Measurements from ENCODE around the gene SPRED2. TPM values are rescaled to one million over a fixed set of nuclear protein-coding genes. Genes with fewer than 3 reads are reported as not detected.

SPRED2 gene
- total RNA-seq, 2 experiments from 2014 or later, result 12.2 to 12.6 TPM

DNA sequence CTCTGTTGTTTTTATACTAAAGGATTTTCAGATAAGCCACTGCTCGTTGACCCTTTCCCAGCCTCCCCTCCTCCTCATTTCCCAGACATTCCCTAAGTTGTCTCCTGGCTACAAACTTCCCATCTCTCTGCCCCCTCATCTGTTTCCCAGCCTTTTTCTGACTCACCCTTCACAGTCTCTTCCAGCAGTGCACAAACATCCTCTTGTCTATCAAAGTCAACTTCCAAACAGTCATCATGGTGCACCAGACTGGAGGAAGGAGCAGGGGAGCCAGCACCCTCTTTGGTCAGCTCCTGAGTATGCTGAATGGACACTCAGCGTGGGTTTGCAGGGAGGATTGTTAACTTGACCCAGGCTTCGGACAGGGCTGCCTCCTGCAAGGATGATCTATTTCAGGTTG, 26.6 kb upstream of the SPRED2 start:
- Mint-ChIP-seq H3K4me3 (no peak overlapping the region), H3K4me1 (no peaks in the 10 kb centered on the region), H3K9me3 (no peaks in the 10 kb centered on the region), H3K27ac (no peak overlapping the region), H3K36me3 (ENCODE audit: low read depth) (no peaks in the 10 kb centered on the region), H3K27me3 (peaks cover 50% of the 10 kb centered on the region)
- POLR2A ChIA-PET, result no interaction called here
- DNase-seq, result no peak
- CTCF ChIA-PET, result no interaction called here

DNA sequence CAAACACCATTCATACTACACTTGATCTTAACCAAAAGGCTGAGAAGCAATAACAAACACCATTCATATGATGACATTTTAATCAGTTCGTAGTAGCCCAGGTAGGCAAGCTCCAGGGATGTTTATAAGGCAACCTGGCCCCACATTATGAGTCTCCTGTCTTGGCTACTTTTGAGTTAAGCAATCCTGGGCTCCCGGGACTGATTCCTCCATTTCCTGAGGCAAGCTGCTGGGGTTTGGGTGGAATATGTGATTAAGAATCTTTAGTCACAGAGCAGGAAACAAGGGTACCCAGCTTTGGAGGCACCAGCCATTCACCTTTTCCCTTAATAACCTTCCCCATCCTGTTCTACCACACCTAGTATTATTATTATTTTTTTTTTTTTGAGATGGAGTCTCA, 24.5 kb upstream of the SPRED2 start:
- H3K4me3 Mint-ChIP-seq, result no peak overlapping the region
- no peaks in the 10 kb centered on the region for H3K4me1 Mint-ChIP-seq
- no peaks in the 10 kb centered on the region for H3K36me3 Mint-ChIP-seq (ENCODE audit: low read depth)
- peaks cover 52% of the 10 kb centered on the region for H3K27me3 Mint-ChIP-seq
- DNase-seq, result no peak
- no peaks in the 10 kb centered on the region for H3K9me3 Mint-ChIP-seq
- POLR2A ChIA-PET, result no interaction called here
- no peak overlapping the region for H3K27ac Mint-ChIP-seq
- CTCF ChIA-PET, result no interaction called here

DNA sequence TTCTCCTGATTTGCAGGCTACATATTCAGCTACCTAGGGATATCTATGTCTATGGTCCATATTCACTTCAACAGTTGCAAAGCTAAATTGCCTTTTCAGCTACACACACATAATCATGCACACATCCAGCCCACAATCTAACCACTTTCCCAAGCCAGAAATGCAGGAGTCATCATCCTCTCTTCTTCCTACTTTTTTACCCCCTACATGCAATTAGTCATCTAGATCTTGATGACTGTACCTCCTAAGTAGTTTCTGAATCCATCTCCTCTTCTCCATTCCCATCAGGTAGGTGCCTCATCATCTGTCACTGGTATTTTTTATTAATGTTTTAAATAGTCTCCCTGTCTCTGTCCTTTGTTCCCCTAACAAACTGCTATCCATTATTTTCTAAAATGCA, 23.7 kb upstream of the SPRED2 start:
- H3K36me3 Mint-ChIP-seq (ENCODE audit: low read depth), result no peaks in the 10 kb centered on the region
- H3K27ac Mint-ChIP-seq, result no peak overlapping the region
- H3K9me3 Mint-ChIP-seq, result no peaks in the 10 kb centered on the region
- H3K27me3 Mint-ChIP-seq, result peaks cover 50% of the 10 kb centered on the region
- DNase-seq, result no peak
- no peaks in the 10 kb centered on the region for H3K4me1 Mint-ChIP-seq
- POLR2A ChIA-PET, result no interaction called here
- CTCF ChIA-PET, result no interaction called here
- H3K4me3 Mint-ChIP-seq, result no peak overlapping the region

DNA sequence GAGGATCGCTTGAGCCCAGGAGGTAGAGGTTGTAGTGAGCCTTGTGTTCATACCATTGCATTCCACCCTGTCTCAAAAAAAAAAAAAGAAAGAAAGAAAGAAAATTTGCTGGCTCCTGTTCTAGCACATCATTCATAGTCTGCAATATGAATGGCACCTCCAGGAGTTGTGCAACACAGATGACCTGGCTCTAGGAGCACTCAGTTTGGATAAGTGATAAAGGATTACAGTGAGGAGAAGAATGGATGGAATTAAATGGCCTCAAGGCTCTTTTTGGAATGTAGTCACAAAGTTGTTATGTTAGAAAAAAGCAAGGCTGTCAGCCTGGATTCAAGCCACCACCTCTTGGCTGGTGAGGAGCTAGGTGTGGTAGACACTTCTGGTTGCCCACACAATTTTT, 21.5 kb upstream of the SPRED2 start:
- no peaks in the 10 kb centered on the region for H3K36me3 Mint-ChIP-seq (ENCODE audit: low read depth)
- no peak for DNase-seq
- H3K27me3 Mint-ChIP-seq, result peaks cover 50% of the 10 kb centered on the region
- ChIA-PET CTCF (no interaction called here), POLR2A (no interaction called here)
- H3K27ac Mint-ChIP-seq, result no peak overlapping the region
- H3K4me3 Mint-ChIP-seq, result no peak overlapping the region
- no peaks in the 10 kb centered on the region for H3K4me1 Mint-ChIP-seq
- H3K9me3 Mint-ChIP-seq, result no peaks in the 10 kb centered on the region

DNA sequence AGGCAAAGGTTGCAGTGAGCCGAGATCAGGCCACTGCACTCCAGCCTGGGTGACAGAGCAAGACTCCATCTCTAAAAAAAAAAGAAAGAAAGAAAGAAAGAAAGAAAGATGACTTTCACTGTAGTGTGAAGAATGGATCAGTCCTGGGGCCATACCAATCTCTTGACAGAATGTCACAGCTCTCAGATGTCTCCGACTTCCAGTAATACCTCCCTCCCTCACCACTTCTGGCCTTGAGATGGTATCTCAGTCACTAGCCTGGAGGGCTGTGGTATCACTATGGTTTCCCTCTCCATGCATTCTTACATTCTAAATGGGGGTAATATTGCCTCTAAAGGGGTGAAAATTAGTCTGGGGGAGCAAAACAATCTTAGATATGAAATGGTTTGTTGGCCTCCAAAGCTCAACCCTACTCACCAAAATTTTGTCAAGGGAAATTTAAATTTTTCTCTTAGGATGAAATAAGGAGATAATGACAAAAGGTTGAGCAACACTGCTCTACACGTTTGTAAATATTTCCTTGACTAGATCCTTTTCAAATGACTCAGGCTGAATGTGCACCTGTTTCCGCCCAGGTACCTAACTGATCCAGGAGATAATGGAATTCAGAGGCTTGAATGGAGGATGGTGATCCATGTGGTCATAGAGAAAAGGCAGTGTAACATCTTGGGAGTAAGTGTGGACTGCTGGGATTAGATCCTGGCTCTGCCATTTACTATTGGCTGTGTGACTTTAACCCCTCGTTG, 19.9 kb upstream of the SPRED2 start:
- H3K27ac Mint-ChIP-seq, result no peak overlapping the region
- CTCF ChIA-PET, result no interaction called here
- no peaks in the 10 kb centered on the region for H3K9me3 Mint-ChIP-seq
- no peaks in the 10 kb centered on the region for H3K36me3 Mint-ChIP-seq (ENCODE audit: low read depth)
- H3K4me3 Mint-ChIP-seq, result no peak overlapping the region
- peaks cover 48% of the 10 kb centered on the region for H3K27me3 Mint-ChIP-seq
- H3K4me1 Mint-ChIP-seq, result no peaks in the 10 kb centered on the region
- DNase-seq, result no peak
- POLR2A ChIA-PET, result no interaction called here

DNA sequence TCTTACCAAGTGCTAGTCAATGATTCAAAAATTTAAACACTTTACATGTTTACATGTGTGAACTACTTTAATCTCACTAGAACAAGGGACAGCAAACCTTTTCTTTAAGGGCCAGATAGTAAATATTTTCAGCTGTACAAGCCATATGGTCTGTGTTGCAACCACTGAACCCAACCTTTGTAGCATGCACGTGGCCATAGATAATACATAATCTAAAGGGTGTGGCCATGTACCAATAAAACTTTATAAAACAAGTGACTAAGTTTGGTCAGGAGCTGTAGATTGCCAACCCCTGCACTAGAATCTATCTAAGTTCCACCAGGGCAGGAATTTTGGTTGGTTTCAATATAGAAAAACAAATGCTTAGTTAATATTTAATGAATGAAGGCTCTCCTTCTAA, 18.4 kb upstream of the SPRED2 start:
- Mint-ChIP-seq H3K9me3 (no peaks in the 10 kb centered on the region), H3K4me1 (no peaks in the 10 kb centered on the region), H3K27me3 (peaks cover 48% of the 10 kb centered on the region), H3K27ac (no peak overlapping the region), H3K4me3 (no peak overlapping the region), H3K36me3 (ENCODE audit: low read depth) (no peaks in the 10 kb centered on the region)
- no peak for DNase-seq
- CTCF ChIA-PET, result no interaction called here
- POLR2A ChIA-PET, result no interaction called here

DNA sequence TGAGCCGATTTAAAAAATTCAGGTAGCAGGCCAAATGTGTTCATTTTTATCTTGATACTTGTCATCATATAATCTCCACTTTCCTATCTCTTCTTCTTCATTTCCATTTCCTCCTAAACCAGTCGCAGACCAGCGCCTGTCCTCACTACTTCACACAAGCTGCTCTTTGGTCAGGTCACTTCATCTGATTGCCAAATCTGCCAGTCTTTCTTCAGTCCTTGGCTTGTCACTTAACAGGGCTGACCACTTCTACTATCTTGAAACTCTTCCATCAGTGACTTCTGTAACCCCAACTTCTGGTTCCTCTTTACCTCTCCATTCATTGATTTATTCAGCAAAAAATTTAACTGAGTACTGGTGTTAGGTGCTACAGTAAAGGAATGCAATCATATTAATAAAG, 18.0 kb upstream of the SPRED2 start:
- H3K36me3 Mint-ChIP-seq (ENCODE audit: low read depth), result no peaks in the 10 kb centered on the region
- H3K27ac Mint-ChIP-seq, result no peak overlapping the region
- H3K9me3 Mint-ChIP-seq, result no peaks in the 10 kb centered on the region
- ChIA-PET POLR2A (no interaction called here), CTCF (no interaction called here)
- no peak for DNase-seq
- H3K4me3 Mint-ChIP-seq, result no peak overlapping the region
- H3K27me3 Mint-ChIP-seq, result peaks cover 47% of the 10 kb centered on the region
- no peaks in the 10 kb centered on the region for H3K4me1 Mint-ChIP-seq

DNA sequence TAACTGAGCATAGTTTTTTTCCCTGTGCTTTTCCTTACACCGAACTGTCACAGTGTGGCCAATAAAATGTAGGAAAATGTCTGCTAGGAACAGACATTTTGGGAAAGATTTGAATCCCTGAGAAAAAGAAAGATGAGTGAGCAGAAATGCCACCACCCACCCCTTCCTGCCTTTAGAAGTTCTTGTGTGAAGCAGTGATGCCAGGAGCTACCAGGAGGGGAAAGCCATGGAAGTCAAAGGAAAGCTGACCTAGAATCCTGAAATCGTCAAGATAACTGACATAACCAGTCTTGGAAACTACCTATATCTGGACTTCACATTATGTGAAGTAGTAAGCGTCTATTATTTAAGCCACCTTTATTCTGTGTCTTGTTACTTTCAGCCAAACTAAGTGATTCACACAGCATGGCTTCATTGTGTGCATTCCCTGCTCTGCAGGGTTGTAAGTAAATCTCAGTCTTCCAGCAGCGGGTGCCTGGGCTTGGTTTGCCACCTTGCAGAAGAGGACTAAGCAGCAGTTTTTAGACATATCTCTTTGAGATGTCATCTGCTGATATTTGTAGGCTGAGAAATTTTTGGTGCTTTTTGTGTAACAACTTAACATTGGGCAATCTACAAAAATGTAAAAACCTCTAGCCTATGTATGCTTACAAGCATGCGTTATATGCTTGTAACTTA, 11.2 kb upstream of the SPRED2 start:
- peaks cover 42% of the 10 kb centered on the region for H3K27me3 Mint-ChIP-seq
- CTCF ChIA-PET, result no interaction called here
- peaks cover 3% of the 10 kb centered on the region for H3K4me1 Mint-ChIP-seq
- H3K9me3 Mint-ChIP-seq, result no peaks in the 10 kb centered on the region
- H3K36me3 Mint-ChIP-seq (ENCODE audit: low read depth), result no peaks in the 10 kb centered on the region
- POLR2A ChIA-PET, result no interaction called here
- no peak for DNase-seq
- H3K27ac Mint-ChIP-seq, result no peak overlapping the region
- no peak overlapping the region for H3K4me3 Mint-ChIP-seq

DNA sequence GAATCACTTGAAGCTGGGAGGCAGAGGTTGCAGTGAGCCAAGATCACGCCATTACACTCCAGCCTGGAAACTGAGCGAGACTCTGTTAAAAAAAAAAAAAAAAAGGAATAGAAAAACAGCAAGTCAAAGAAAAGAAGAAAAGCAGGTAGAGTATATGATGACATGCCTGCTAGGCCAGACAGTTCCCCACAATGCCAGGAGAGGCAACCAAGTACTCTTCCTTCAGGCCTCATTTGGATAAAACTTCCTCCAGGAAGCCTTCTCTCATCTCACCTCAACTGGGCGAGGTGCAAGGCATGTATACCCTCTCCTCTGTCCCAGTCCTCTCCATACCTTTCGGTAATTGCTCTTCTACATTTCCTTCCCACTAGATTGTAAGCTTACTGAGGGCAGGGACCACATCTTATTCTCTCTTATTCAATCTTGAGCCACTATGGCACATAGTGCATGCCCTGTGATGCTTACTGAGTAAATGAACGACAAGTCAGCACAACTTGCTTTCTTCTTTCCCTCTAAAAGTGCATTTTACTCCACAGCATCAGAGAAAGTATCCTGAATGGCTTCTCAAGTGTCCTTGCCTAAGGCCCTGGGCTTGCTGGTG, 10.1 kb upstream of the SPRED2 start:
- Mint-ChIP-seq H3K4me1 (peaks cover 3% of the 10 kb centered on the region), H3K4me3 (no peak overlapping the region), H3K27me3 (peaks cover 50% of the 10 kb centered on the region), H3K9me3 (no peaks in the 10 kb centered on the region), H3K27ac (no peak overlapping the region), H3K36me3 (ENCODE audit: low read depth) (no peaks in the 10 kb centered on the region)
- CTCF ChIA-PET, result no interaction called here
- POLR2A ChIA-PET, result no interaction called here
- no peak for DNase-seq

DNA sequence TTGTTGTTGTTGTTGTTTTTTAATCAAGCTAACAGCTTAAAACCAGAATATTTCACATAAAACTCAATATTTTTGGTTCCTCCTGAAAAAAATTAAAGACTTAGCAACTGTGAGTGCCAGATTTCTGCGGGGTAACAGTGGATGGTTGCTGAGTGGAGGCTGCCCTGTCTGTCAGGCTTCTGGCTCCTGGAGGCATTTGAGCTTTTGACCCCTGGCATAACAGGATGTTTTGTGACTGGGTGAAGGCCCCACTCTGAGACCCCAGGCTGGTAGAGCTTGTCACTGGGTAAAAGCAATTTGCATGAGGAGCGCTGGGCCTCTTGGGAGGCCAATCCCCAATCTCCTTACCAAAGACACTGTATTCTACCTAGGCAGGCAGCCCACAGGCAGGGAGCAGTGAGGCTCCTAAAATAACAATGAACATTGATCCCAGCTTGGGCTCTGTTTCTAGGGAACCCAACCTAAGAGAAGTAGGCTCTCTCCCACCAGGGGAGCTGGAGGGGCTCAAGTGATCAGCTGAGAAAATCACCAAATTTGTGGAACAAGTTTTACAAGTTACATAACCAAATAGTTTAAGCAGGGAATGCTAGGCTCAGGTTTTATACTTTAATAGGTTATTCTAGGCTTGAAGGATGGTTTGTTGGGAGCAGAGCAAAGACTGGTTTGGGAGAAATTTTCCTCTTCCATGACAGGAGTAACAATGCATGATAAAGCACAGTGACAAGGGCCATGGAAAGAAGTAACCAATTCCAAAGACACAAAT, 5.9 kb upstream of the SPRED2 start:
- Mint-ChIP-seq H3K4me3 (no peak overlapping the region), H3K27ac (no peak overlapping the region), H3K9me3 (no peaks in the 10 kb centered on the region), H3K4me1 (peaks cover 19% of the 10 kb centered on the region), H3K36me3 (ENCODE audit: low read depth) (no peaks in the 10 kb centered on the region), H3K27me3 (peaks cover 68% of the 10 kb centered on the region)
- POLR2A ChIA-PET, result interaction anchor here (1.1 to 4.3 kb wide), 2 partner anchors 81 to 211 kb away, joined by 3 to 14 read pairs; partner anchors contain the start of gene ACTR2
- DNase-seq, result no peak
- CTCF ChIA-PET, result no interaction called here

DNA sequence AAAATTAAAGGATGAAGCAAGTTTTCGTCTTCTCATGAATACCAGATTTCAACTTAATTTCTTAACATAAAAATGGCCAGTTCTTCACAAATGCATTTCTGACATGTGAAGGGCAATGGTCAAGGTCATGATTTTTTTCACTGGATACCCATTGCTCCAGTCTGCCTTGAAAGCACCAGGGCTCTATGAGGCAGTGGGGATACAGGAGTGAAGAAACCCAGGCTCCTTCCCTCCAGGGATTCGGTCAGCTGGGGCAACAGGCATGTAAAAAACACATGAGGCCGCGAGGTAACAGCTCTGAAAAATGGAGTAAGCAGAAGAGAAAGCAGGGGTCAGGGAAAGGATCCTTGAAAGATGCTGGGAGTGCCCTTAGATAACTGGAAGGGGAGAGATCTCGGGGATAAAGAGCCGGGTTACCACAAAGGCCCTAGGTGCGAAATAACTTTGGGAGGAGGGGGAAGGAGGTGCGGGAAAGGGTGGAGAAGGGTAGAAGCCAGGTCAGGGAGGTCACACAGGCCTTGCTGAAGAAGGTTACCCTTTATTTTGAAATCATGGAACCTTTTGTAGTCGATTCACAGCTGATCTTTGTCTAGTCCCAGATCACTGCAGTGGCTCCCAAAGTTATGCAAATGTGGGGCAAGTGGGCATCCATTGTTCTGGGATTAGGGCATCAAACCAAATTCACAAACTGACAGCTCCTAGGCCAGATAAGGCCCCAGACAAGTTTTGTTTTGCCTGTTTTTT, 5.2 kb upstream of the SPRED2 start:
- no peak overlapping the region for H3K27ac Mint-ChIP-seq
- peaks cover 22% of the 10 kb centered on the region for H3K4me1 Mint-ChIP-seq
- no peaks in the 10 kb centered on the region for H3K9me3 Mint-ChIP-seq
- H3K27me3 Mint-ChIP-seq, result peaks cover 61% of the 10 kb centered on the region
- H3K36me3 Mint-ChIP-seq (ENCODE audit: low read depth), result peaks cover under 1% of the 10 kb centered on the region
- ChIA-PET POLR2A (interaction anchor here (1.0 to 4.3 kb wide), 5 partner anchors 54 to 210 kb away, joined by 3 to 14 read pairs (median 4); partner anchors contain the start of gene ACTR2), CTCF (no interaction called here)
- no peak overlapping the region for H3K4me3 Mint-ChIP-seq
- no peak for DNase-seq

DNA sequence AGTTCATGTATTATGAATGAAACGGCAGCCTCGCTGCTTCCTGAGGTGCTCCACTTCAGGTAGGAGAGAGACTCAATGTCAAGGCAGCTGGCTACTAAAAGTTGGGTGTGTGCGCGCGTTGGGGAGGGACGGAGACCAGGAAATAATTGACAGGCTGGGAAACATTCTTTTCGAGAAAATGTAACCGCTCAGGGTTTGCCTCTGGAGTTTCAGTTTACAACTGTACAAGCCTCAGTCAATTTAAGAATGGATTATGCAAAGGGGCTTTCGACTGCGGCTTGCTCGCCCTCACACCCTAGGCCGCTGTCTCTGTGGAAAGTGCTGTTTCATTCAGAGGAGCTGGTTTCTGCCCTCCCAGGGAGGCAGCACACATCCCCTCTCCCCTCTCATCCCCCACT, 4.4 kb upstream of the SPRED2 start:
- Mint-ChIP-seq H3K4me3 (peak overlapping the region; percentile 95), H3K27ac (peak overlapping the region; percentile 13), H3K27me3 (peaks cover 57% of the 10 kb centered on the region), H3K4me1 (peaks cover 21% of the 10 kb centered on the region), H3K9me3 (no peaks in the 10 kb centered on the region), H3K36me3 (ENCODE audit: low read depth) (peaks cover 3% of the 10 kb centered on the region)
- CTCF ChIA-PET, result no interaction called here
- DNase-seq, result peak; percentile 36
- POLR2A ChIA-PET, result interaction anchor here (1.0 to 4.3 kb wide), 5 partner anchors 54 to 209 kb away, joined by 4 to 14 read pairs (median 9); partner anchors contain the start of gene ACTR2

All from activated CD4-positive, alpha-beta memory T cell treated with anti-CD3 and anti-CD28 coated beads, Interleukin-2, amount 10 ng/mL, durations not matched to agents 7 days and 5 days (primary cell).